Peyer's patch (tissue), 4 donors: ENCODE results near the gene TMEM135. TPM values are rescaled to one million over a fixed set of nuclear protein-coding genes. Genes with fewer than 3 reads are reported as not detected.

ENCODE experiments used
- DNase-seq, 3 donors: peaks; one replicate each; pipeline ENCODE4 v3.0.0-alpha.2; 2017 to 2019
- H3K27ac ChIP-seq, 4 donors: fragments of 200-600 bp; sonication (generic); one replicate each; pipeline ENCODE4 v1.5.1; 2016 to 2019
- H3K27me3 ChIP-seq, 2 donors: fragments of 200-600 bp; sonication (generic); one replicate each; pipeline ENCODE4 v1.5.1; 2019
- H3K36me3 ChIP-seq, 3 donors: fragments of 200-600 bp; sonication (generic); one replicate each; pipeline ENCODE4 v1.5.1; 2016 to 2019
- H3K4me1 ChIP-seq, 4 donors: fragments of 200-600 bp; sonication (generic); one replicate each; pipeline ENCODE4 v1.5.1; 2016 to 2019
- H3K4me3 ChIP-seq, 4 donors: fragments of 200-600 bp; sonication (generic); 1 replicate in 3 of 4; 2 replicates in 1 of 4; pipeline ENCODE4 v1.5.1; 2016 to 2019; ENCODE audit warnings: mild to moderate bottlenecking in 1 of 4
- H3K9me3 ChIP-seq, 4 donors: fragments of 200-600 bp; sonication (generic); one replicate each; pipeline ENCODE4 v1.5.1; 2016 to 2019; ENCODE audit warnings: mild to moderate bottlenecking in 1 of 4
- CTCF ChIP-seq, 6 experiments: fragments of 450-650 bp in 4 of 6; fragments of 200-600 bp in 2 of 6; sonication (generic) in 1 of 6; IDR thresholded peaks; one replicate each; pipeline ENCODE4 v1.5.1; 2017 to 2019; ENCODE audit warnings: antibody characterized with exemption in 6 of 6, mild to moderate bottlenecking in 3 of 6, moderate library complexity in 1 of 6
- POLR2A ChIP-seq, 2 donors: fragments of 450-650 bp; IDR thresholded peaks; one replicate each; pipeline ENCODE4 v1.5.1; 2017; ENCODE audit warnings: antibody characterized with exemption in 2 of 2, mild to moderate bottlenecking in 2 of 2, moderate library complexity in 2 of 2
- total RNA-seq, 4 donors: library from RNA; depleted of rRNA; stranded (reverse); fragments of >200 nt; gene quantifications; one replicate each; pipeline ENCODE4 v1.1.0, GENCODE V29; 2016

Gene TMEM135
- total RNA-seq, 4 donors from 2014 or later: 23.1 to 58.2 (median 40.1) TPM

GRCh38 chr11:87299041-87299481 is 261.3 kb downstream of the TMEM135 start:
- DNase-seq: peak in 1 of 3 donors; percentile 49
- no peaks in the 10 kb centered on the region for H3K36me3 ChIP-seq
- H3K27me3 ChIP-seq: no peaks in the 10 kb centered on the region
- peaks cover 0 to 12% (median 0%) of the 10 kb centered on the region in 4 donors for H3K4me1 ChIP-seq
- no peak for TF ChIP-seq CTCF (IDR thresholded peaks at IDR 0.05)
- no peak for TF ChIP-seq POLR2A (IDR thresholded peaks at IDR 0.05)
- no peak overlapping the region for H3K27ac ChIP-seq
- H3K9me3 ChIP-seq: no peaks in the 10 kb centered on the region
- no peak overlapping the region for H3K4me3 ChIP-seq

GRCh38 chr11:87300640-87301380 is 263.1 kb downstream of the TMEM135 start:
- no peaks in the 10 kb centered on the region for H3K36me3 ChIP-seq
- H3K9me3 ChIP-seq: no peaks in the 10 kb centered on the region
- no peak for DNase-seq
- peaks cover 0 to 12% (median 0%) of the 10 kb centered on the region in 4 donors for H3K4me1 ChIP-seq
- H3K27ac ChIP-seq: peak overlapping the region in 1 of 4 donors; percentile 22
- no peaks in the 10 kb centered on the region for H3K27me3 ChIP-seq
- TF ChIP-seq POLR2A (IDR thresholded peaks at IDR 0.05) (no peak), CTCF (IDR thresholded peaks at IDR 0.05) (no peak)
- no peak overlapping the region for H3K4me3 ChIP-seq

GRCh38 chr11:87301785-87302540 is 264.2 kb downstream of the TMEM135 start:
- Histone ChIP-seq H3K4me3 (no peak overlapping the region), H3K4me1 (peaks cover 0 to 12% (median 0%) of the 10 kb centered on the region in 4 donors), H3K36me3 (no peaks in the 10 kb centered on the region), H3K27me3 (no peaks in the 10 kb centered on the region), H3K27ac (no peak overlapping the region), H3K9me3 (no peaks in the 10 kb centered on the region)
- no peak for TF ChIP-seq CTCF (IDR thresholded peaks at IDR 0.05)
- no peak for TF ChIP-seq POLR2A (IDR thresholded peaks at IDR 0.05)
- DNase-seq: no peak

- Histone ChIP-seq H3K36me3 (no peaks in the 10 kb centered on the region), H3K4me1 (peaks cover 0 to 12% (median 0%) of the 10 kb centered on the region in 4 donors), H3K4me3 (no peak overlapping the region), H3K27ac (no peak overlapping the region), H3K9me3 (no peaks in the 10 kb centered on the region), H3K27me3 (no peaks in the 10 kb centered on the region)
- no peak for DNase-seq
- no peak for TF ChIP-seq POLR2A (IDR thresholded peaks at IDR 0.05)
- no peak for TF ChIP-seq CTCF (IDR thresholded peaks at IDR 0.05)
These were observed 266.7 kb downstream of the TMEM135 start for GRCh38 chr11:87304412-87304811.

GRCh38 chr11:87306262-87306851 is 268.6 kb downstream of the TMEM135 start:
- no peak for DNase-seq
- no peak overlapping the region for H3K4me3 ChIP-seq
- no peaks in the 10 kb centered on the region for H3K27me3 ChIP-seq
- H3K36me3 ChIP-seq: no peaks in the 10 kb centered on the region
- peaks cover 0 to 2% (median 0%) of the 10 kb centered on the region in 4 donors for H3K4me1 ChIP-seq
- no peak for TF ChIP-seq POLR2A (IDR thresholded peaks at IDR 0.05)
- no peak for TF ChIP-seq CTCF (IDR thresholded peaks at IDR 0.05)
- no peak overlapping the region for H3K27ac ChIP-seq
- H3K9me3 ChIP-seq: no peaks in the 10 kb centered on the region
